Karpas-422 (cell line): Measurements from ENCODE around the gene LRIG2. TPM values are rescaled to one million over a fixed set of nuclear protein-coding genes. Genes with fewer than 3 reads are reported as not detected.
"Not testable (repeated sequence)": the region's sequence is repeated elsewhere in the genome, so short reads cannot be mapped to it uniquely, and the experiment has no call there.

Experiments
- DNase-seq: peaks from one replicate; pipeline ENCODE4 v3.0.0-alpha.2; 2015
- H2AFZ ChIP-seq: fragments of 200-600 bp; sonication (generic); 2 replicates; pipeline ENCODE4 v1.6.1; 2014; ENCODE audit warnings: antibody characterized with exemption, low read length, mixed read lengths
- H3K27ac ChIP-seq: fragments of 200-600 bp; sonication (generic); 2 replicates; pipeline ENCODE4 v1.5.1; 2014; ENCODE audit warnings: mild to moderate bottlenecking, low read length, moderate library complexity
- H3K27me3 ChIP-seq: fragments of 200-600 bp; sonication (generic); 2 replicates; pipeline ENCODE4 v1.6.1; 2014; ENCODE audit warnings: low read length, mixed read lengths
- H3K36me3 ChIP-seq: fragments of 200-600 bp; sonication (generic); 2 replicates; pipeline ENCODE4 v1.6.1; 2014; ENCODE audit warnings: low read length, mixed read lengths; ENCODE audit not compliant: insufficient read depth
- H3K4me1 ChIP-seq: fragments of 200-600 bp; sonication (generic); 2 replicates; pipeline ENCODE4 v1.6.1; 2014; ENCODE audit warnings: mild to moderate bottlenecking, low read length, mixed read lengths
- H3K4me2 ChIP-seq: fragments of 200-600 bp; sonication (generic); 2 replicates; pipeline ENCODE4 v1.6.1; 2014; ENCODE audit warnings: low read length, low read depth, mild to moderate bottlenecking; ENCODE audit not compliant: poor library complexity, severe bottlenecking
- H3K4me3 ChIP-seq: fragments of 200-600 bp; sonication (generic); 2 replicates; pipeline ENCODE4 v1.5.1; 2014; ENCODE audit warnings: mild to moderate bottlenecking, antibody characterized with exemption, low read length, mixed read lengths
- H3K79me2 ChIP-seq: fragments of 200-600 bp; sonication (generic); 2 replicates; pipeline ENCODE4 v1.6.1; 2014; ENCODE audit warnings: mild to moderate bottlenecking, low read length, mixed read lengths
- H3K9ac ChIP-seq: fragments of 200-600 bp; sonication (generic); 2 replicates; pipeline ENCODE4 v1.6.0; 2014; ENCODE audit warnings: low read length
- H3K9me2 ChIP-seq: fragments of 200-600 bp; sonication (generic), shearing (Covaris generic); replicated peaks from 2 replicates; pipeline ENCODE4 v1.6.0; 2014; ENCODE audit warnings: mild to moderate bottlenecking, low read length, moderate library complexity; ENCODE audit not compliant: insufficient read depth
- H3K9me3 ChIP-seq: fragments of 300-700, 200-600 bp; sonication (generic); 2 replicates; pipeline ENCODE4 v1.6.1; 2014; ENCODE audit warnings: low read length, mixed read lengths
- H4K20me1 ChIP-seq: fragments of 200-600 bp; sonication (generic); 2 replicates; pipeline ENCODE4 v1.6.1; 2014; ENCODE audit warnings: mild to moderate bottlenecking, antibody characterized with exemption, low read length, low read depth; ENCODE audit not compliant: insufficient read depth
- total RNA-seq: library from RNA; depleted of rRNA; stranded (reverse); fragments of >200 nt; shearing (Covaris generic); gene quantifications from 2 replicates; pipeline ENCODE4 v1.2.3, GENCODE V29; 2014; ENCODE audit warnings: low replicate concordance

LRIG2 gene
- total RNA-seq, 1 experiment from 2014 or later = 23.2 TPM

DNA sequence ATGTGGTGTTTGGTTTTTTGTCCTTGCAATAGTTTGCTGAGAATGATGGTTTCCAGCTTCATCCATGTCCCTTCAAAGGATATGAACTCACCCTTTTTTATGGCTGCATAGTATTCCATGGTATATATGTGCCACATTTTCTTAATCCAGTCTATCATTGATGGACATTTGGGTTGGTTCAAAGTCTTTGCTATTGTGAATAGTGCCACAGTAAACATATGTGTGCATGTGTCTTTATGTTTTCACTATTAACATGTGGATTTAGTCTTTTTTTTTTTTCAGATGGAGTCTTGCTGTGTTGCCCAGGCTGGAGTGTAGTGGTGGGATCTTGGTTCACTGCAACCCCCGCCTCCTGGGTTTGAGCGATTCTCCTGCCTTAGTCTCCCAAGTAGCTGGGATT lies 5.0 kb downstream of the LRIG2 start:
- not testable (repeated sequence) for H2AFZ ChIP-seq, H3K9ac ChIP-seq, H4K20me1 ChIP-seq, H3K27ac ChIP-seq, H3K9me3 ChIP-seq, H3K4me2 ChIP-seq, H3K4me3 ChIP-seq, H3K9me2 ChIP-seq, DNase-seq, H3K27me3 ChIP-seq
- Histone ChIP-seq H3K79me2 (peaks cover 80% of the 10 kb centered on the region), H3K4me1 (peaks cover 11% of the 10 kb centered on the region), H3K36me3 (peaks cover 26% of the 10 kb centered on the region)

DNA sequence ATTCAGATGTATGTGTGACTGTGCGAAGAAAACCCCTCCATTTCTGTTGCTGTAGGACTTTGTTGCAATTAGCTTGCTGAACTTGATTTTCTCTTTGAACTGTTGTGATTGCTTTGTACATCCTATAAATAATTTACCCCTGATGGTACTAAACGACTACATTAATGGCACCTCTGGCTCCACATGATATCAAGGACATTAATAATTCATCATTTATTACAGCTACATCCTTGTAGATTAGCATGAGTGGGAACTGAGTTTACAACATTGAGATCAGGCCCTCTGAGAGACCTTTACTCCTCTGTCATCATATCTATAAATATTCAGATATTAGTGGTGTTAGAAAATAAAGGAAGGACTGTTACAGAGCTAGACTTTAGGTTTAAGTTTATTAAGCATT lies 13.5 kb downstream of the LRIG2 start:
- H2AFZ ChIP-seq = no peak overlapping the region
- no peak overlapping the region for H3K27ac ChIP-seq
- no peak overlapping the region for H3K4me2 ChIP-seq
- peaks cover 8% of the 10 kb centered on the region; the same call in 1 of the 2 replicates for H3K36me3 ChIP-seq
- no peak for DNase-seq
- no peaks in the 10 kb centered on the region for H3K27me3 ChIP-seq
- H3K79me2 ChIP-seq = peaks cover 88% of the 10 kb centered on the region
- no peaks in the 10 kb centered on the region for H4K20me1 ChIP-seq
- H3K9me2 ChIP-seq = no peaks in the 10 kb centered on the region
- no peak overlapping the region for H3K4me3 ChIP-seq
- H3K4me1 ChIP-seq = no peaks in the 10 kb centered on the region
- no peaks in the 10 kb centered on the region for H3K9me3 ChIP-seq
- no peak overlapping the region for H3K9ac ChIP-seq

DNA sequence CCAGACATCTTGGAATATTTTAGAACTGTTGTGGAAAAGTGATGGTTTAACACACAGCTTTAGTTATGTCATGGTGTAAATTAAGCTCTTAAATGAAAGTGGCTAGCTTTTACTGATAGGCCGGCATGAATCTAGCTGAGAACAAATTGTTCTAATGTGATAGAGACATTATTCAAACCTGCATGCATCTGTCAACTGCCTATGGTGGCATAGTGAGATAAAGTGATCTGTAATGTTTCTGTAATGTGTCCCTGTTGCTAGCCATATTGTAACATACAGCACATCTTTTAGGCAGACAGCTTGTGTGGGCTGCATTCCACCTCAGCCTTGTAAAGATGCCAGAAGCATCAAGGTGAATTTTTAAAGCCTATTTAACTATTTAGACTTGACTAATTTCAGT lies 16.0 kb downstream of the LRIG2 start:
- Histone ChIP-seq H3K9me2 (no peaks in the 10 kb centered on the region), H3K4me1 (no peaks in the 10 kb centered on the region), H3K9me3 (no peaks in the 10 kb centered on the region), H3K27me3 (no peaks in the 10 kb centered on the region), H3K79me2 (peaks cover 75% of the 10 kb centered on the region), H3K4me2 (no peak overlapping the region), H2AFZ (no peak overlapping the region), H3K9ac (no peak overlapping the region), H3K36me3 (peaks cover 6% of the 10 kb centered on the region; the same call in 1 of the 2 replicates), H3K4me3 (no peak overlapping the region), H4K20me1 (no peaks in the 10 kb centered on the region), H3K27ac (no peak overlapping the region)
- no peak for DNase-seq

DNA sequence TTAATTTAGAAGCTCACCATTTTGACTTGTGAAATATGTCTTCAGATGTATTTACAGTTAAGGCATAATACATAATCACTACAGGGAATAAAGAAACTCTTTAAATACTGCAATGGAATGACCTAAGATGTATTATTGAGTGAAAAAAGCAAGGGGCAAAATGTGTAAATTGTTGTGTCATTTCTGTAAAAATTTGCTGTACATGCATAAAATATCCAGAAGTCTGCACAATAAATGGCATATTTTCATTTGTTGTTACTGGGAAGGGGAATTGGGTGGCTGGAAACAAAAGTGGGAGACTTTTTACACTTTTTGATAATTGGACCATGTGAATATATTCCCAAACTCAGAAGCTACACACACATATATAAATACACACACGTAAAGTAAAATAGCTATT lies 17.1 kb downstream of the LRIG2 start:
- H3K9ac ChIP-seq = no peak overlapping the region
- H3K4me2 ChIP-seq = no peak overlapping the region
- DNase-seq = no peak
- H3K27me3 ChIP-seq = no peaks in the 10 kb centered on the region
- no peaks in the 10 kb centered on the region for H3K9me3 ChIP-seq
- no peak overlapping the region for H3K27ac ChIP-seq
- H3K79me2 ChIP-seq = peaks cover 68% of the 10 kb centered on the region
- no peaks in the 10 kb centered on the region for H3K9me2 ChIP-seq
- H3K36me3 ChIP-seq = peaks cover 13% of the 10 kb centered on the region; the same call in 1 of the 2 replicates
- no peak overlapping the region for H3K4me3 ChIP-seq
- H4K20me1 ChIP-seq = no peaks in the 10 kb centered on the region
- H2AFZ ChIP-seq = no peak overlapping the region
- no peaks in the 10 kb centered on the region for H3K4me1 ChIP-seq

- Histone ChIP-seq H3K9ac (no peak overlapping the region), H3K27ac (no peak overlapping the region), H3K9me3 (no peaks in the 10 kb centered on the region), H3K9me2 (no peaks in the 10 kb centered on the region), H3K4me2 (no peak overlapping the region), H4K20me1 (no peaks in the 10 kb centered on the region), H3K79me2 (peaks cover 48% of the 10 kb centered on the region), H3K36me3 (peaks cover 26% of the 10 kb centered on the region), H3K4me3 (no peak overlapping the region), H3K4me1 (no peaks in the 10 kb centered on the region), H2AFZ (no peak overlapping the region), H3K27me3 (no peaks in the 10 kb centered on the region)
- DNase-seq = no peak
These were observed 19.1 kb downstream of the LRIG2 start for GRCh38 chr1:113091988-113092594.

- Histone ChIP-seq H3K36me3 (peaks cover 41% of the 10 kb centered on the region), H4K20me1 (no peaks in the 10 kb centered on the region), H3K4me3 (no peak overlapping the region), H3K27ac (no peak overlapping the region), H3K79me2 (peaks cover 29% of the 10 kb centered on the region), H3K4me2 (no peak overlapping the region), H3K9me3 (no peaks in the 10 kb centered on the region), H3K9me2 (no peaks in the 10 kb centered on the region), H2AFZ (no peak overlapping the region), H3K9ac (no peak overlapping the region), H3K4me1 (no peaks in the 10 kb centered on the region; the same call in 1 of the 2 replicates), H3K27me3 (no peaks in the 10 kb centered on the region)
- DNase-seq = no peak
These were observed 21.5 kb downstream of the LRIG2 start for GRCh38 chr1:113094506-113094905.

DNA sequence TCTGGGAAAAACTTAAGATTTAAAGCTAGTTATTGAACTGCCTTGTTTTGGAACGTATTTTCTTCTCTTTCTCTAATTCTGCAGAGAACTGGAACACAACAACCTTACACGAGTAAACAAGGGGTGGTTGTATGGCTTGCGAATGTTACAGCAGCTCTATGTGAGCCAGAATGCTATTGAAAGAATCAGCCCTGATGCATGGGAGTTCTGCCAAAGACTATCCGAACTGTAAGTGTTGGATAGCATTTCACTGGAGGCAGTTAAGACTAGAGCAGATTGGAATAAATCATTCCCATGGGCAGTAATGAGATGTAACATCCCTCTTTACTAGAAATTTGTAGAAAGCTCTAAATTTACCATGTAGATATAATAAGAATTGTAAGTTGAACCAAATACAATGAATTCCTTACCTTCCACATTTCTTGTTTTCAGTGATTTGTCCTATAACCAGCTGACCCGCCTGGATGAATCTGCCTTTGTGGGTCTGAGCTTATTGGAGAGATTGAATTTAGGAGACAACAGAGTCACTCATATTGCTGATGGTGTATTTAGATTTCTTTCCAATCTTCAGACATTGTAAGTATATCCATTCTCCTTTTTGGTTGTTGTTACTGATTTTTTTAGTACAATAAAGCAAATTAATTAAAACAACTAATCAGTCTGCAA lies 22.9 kb downstream of the LRIG2 start:
- peaks cover 54% of the 10 kb centered on the region for H3K36me3 ChIP-seq
- peaks cover 25% of the 10 kb centered on the region for H3K79me2 ChIP-seq
- H3K9me2 ChIP-seq = no peaks in the 10 kb centered on the region
- no peak overlapping the region for H3K9ac ChIP-seq
- H4K20me1 ChIP-seq = 0 out of 2 replicates have a peak, but pooled peaks cover 7% of the 10 kb centered on the region
- no peak overlapping the region for H3K4me2 ChIP-seq
- no peak overlapping the region for H2AFZ ChIP-seq
- H3K27me3 ChIP-seq = no peaks in the 10 kb centered on the region
- no peak overlapping the region for H3K27ac ChIP-seq
- no peak for DNase-seq
- no peaks in the 10 kb centered on the region for H3K9me3 ChIP-seq
- H3K4me1 ChIP-seq = peaks cover 3% of the 10 kb centered on the region; the same call in 1 of the 2 replicates
- H3K4me3 ChIP-seq = no peak overlapping the region

DNA sequence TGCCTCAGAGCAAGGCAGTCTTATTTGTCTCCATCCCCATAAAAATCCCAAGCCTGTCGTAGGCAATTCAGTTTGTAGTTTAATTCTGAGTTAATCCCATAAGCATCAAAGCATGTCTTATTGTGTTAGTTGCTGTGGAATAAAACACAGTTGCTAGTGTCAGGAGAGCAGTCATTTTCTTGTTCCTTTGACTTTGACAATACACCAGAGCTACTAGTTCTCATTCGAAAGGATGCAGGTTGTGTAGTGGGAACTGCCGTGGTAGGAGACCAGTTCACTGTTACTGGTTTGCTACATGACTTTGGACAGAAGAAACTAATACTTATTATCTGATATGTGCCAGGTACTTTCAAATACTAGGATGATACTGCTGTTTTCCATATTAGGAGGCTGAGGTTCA lies 23.5 kb downstream of the LRIG2 start:
- H3K27ac ChIP-seq = no peak overlapping the region

More for the DNA sequence above, 23.5 kb downstream of the LRIG2 start:
- H3K4me3 ChIP-seq = no peak overlapping the region
- H2AFZ ChIP-seq = no peak overlapping the region
- no peak overlapping the region for H3K9ac ChIP-seq
- H3K36me3 ChIP-seq = peaks cover 52% of the 10 kb centered on the region
- DNase-seq = no peak
- no peaks in the 10 kb centered on the region for H3K9me3 ChIP-seq
- H4K20me1 ChIP-seq = 0 out of 2 replicates have a peak, but pooled peaks cover 7% of the 10 kb centered on the region
- no peaks in the 10 kb centered on the region for H3K9me2 ChIP-seq
- no peak overlapping the region for H3K4me2 ChIP-seq
- H3K27me3 ChIP-seq = no peaks in the 10 kb centered on the region
- H3K79me2 ChIP-seq = peaks cover 19% of the 10 kb centered on the region
- peaks cover 3% of the 10 kb centered on the region; the same call in 1 of the 2 replicates for H3K4me1 ChIP-seq
